HG03175 (cell line): ENCODE data around the gene TMEM200A.

Experiments used
- ATAC-seq: cut with Tn5 transposase; IDR thresholded peaks from one replicate; pipeline ENCODE4 v1.9.1; 2021; ENCODE audit warnings: mild to moderate bottlenecking, moderate library complexity; ENCODE audit not compliant: unreplicated experiment

The TMEM200A gene

DNA sequence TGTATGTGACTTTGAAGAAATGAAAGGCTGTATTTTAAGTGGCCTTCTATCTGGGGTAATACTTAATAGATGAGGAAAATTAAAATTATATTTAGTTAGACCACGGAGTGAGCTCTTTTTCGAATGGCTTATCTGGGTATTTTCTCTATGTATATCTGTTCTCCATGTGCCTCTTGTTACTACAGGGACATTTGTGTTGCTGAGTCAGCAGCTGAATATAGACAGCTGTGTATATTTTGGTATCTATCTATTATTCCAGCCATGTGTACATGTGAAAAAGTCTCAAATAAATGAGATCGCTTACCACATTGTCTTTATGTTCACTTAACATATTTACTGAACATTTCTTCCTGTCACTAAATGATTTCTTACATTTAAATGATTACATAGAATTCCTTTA lies 57.2 kb downstream of the TMEM200A start:
- ATAC-seq: no peak

DNA sequence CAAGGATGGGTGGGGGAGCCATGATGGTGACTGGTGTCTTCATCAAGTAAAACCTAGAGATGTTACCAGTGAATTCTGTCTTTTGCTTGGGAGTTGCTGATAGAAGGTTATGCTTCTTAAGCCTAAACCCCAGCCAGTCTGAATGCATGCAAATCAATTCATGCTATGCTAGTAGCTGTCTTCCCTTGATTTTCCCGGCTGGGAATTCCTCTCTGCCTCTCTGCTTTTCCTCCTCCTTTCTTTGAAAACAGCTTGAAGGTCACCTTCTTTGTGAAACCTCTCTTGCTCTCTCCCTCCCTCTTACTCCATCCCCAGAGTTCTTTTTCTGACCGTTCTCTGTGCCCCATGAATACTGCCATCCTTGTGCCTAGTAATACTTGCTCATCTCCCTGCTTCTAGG lies 58.9 kb downstream of the TMEM200A start:
- no peak for ATAC-seq

DNA sequence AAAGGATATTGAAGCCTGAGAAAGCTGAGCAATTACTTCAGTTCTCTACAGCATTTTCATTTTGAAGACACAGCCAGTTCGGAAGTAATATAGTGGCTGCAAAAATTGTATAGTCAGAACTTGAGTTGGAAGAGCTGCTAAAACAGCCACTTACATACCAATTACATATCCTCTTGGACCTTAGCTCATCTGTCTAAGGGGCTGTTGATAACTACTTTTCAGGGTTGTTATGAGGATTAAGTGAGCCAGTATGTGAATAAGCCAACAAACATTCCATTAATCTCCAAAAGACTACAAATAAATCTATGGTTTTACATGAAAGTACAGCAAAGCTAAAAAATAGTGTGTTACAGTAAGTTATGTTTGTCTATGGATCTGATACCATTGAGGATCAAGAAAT lies 59.7 kb downstream of the TMEM200A start:
- no peak for ATAC-seq

DNA sequence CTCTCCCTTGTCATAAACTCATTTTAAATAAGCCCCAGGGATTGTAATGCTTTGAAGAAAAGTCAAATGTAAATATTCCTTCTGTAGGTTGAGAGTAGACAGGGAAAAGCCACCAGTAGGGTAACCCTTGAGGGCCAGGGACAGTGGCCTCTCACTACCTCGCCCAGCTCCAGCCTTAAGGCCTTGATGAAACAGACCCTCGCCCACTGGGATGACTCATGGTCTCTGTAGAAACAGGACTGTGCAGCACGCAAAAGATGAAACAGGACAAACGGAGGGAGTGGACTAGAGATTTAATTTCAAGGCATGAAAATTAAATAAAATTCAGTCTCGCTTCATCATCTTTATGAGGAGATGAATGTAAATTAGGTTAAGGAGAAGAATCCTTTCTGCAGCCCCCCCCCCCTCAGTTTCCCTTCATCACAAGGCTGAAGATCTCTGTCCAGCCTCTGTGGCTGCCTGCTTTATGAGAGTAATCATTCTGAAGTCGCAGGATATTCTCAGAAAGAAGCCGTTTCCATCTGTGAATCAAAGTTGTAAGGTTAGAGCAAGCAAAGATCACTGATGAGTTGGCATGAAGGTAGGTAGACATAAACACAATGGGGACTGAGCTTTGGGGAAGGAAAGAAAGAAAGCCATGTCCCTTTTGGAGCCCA lies 60.4 kb downstream of the TMEM200A start:
- no peak for ATAC-seq

DNA sequence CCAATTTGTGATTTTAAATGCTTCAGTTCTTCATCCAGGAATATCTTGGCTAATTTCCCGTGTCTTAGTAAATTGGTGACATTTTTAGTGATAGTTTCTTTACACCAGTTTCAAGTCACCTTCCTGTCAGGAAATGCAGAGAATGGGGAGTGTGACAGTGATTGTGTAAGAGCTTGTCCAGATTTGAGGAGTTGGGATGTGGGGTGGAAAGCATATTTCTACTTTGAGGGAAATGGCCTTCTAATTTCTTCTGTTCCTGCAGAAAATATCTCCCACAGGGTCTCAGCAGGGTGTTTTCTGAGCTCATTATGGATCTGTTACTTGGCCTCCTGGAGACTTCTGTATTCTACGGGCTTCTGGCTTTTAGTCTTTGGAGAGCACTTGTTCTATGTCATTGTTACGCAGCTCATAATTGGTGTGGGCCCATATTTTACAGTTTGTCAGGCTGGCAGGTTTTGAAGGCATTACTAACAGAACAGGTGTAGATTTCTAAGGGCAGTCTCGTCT lies 65.6 kb downstream of the TMEM200A start:
- ATAC-seq: no peak

DNA sequence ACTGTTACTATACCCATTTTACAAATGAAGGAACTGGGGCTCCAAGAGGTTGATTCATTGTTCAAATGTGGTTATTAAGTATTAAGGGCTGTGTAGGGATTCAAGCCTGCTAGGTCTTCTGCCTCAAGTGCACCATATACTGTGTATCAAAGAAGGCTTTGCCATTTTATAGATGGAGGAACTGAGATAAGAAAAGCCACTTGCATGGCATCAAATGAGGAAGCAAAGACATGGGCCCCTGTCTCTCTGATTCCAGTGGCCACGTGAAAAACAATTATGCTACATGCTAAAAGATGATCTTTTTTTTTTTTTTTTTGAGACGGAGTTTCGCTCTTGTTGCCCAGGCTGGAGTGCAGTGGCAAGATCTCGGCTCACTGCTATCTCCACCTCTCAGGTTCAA lies 67.0 kb downstream of the TMEM200A start:
- ATAC-seq: no peak

DNA sequence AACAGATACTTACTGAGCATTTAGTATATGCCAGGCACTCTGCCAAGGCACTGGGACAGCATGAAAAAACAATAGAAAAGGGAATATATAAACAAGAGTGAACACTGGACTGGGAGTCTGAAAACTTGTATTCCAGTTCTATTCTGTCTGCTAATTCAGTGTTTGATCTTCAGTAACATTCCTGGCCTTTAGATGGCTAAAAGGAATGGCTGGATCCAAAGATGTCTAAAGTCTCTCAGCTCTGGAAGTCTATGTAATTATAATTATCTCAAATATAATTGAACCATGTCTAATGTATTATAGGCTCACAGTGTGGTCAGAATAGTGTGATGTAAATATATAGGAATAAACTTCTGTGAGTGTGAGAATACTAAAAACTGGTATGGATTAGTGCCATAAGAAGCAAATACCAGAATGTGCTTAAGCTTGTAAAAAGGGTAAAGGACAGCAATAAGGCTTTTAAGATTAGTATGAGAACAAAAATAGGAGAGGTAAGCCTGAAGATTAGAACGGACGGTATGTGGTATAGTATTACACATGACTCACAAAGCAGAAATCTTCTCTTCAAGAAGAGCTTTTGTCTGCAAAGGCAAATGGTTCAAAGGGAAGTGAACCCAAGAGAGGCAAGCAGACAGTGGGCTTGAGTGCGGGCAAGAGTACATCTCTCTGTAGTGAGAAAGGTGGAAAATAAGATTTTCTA lies 68.5 kb downstream of the TMEM200A start:
- no peak for ATAC-seq

DNA sequence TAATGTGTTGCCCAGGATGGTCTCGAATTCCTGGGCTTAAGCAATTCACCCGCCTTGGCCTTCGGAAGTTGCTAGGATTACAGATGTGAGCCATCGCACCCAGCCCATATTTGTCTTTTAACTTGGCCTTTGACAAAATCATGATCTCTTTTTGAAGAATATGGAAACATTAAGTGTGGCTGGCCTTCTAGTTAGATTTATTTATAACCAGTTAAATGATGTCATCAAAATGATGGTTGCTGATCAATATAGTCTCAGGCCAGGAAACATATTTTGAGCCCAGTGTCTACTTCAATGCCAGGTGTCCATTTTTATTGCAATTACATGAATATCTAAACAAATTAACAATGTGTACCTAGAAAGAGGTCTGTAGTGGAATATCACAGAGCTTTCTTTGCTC lies 69.4 kb downstream of the TMEM200A start:
- ATAC-seq: no peak

DNA sequence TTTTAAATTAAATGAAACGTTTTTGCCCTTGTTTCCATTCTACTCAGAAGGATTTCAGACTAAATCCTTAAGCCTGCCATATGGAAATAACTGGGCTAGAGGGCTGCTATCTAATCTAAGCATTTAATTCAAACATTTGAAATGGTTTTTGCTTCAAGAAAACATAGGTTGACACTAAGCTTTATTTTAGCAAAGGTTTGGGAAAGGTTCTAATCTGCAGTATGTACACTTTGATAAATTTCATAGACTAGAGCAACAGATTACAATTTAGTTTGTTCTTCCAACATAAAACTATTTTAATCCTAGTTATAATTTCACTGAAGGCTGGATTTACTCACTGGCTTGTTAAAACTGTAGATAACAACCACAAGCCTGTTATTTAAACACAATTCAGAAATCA lies 72.1 kb downstream of the TMEM200A start:
- no peak for ATAC-seq

DNA sequence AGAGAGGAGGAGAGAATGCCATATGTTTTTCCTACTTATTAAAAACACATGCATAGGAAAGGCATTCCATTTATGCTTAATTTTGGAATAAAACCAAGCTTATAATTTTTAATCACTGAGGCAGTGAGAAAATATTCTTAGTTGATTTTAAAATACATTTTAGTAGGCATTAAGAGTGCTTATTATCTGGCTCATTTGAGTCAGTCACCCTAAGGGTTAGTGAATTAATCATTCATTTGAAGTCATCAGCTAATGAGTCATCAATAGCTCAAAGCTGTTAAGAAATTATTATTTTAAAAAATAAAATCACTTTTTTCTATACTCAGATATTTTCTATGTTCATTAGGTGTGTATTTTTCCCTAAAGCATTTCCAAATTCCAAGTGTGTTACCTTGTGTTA lies 81.6 kb downstream of the TMEM200A start:
- ATAC-seq: no peak

DNA sequence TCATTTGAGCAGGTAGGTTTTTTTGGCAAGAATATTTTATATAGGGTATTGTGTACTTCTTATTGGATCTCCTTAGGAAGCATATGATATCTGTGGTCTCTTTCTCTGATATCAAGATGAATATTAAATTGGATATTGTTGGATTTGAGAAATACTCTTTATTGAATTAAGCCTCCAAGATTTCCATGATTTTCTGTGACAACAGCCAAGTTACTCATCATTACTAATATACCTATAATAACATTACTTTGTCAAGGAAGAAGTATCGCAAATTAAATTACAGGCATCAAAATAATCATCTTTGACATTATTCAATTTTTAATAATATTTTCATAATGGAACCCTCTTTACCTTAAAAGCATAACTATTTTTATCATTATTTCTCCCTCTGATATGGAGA lies 86.5 kb downstream of the TMEM200A start:
- ATAC-seq: no peak

DNA sequence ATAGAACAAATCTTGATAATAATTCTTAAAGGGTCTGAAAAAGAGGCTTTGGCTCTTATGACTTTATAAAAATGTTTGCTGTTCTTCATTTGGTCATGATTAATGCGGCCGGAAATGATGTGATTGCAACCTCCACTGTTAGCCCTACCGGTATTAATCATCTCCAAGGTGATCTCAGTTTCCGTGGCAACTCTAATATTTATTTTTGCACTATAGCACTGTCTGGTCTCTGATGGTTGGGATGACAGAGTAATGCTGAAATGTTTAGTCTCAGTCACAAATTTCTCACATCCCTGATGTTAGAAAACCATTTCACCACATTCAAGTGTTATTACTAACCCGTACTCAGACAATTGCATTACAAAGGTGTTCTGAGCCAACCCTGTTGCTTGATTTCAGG lies 87.4 kb downstream of the TMEM200A start:
- ATAC-seq: no peak

DNA sequence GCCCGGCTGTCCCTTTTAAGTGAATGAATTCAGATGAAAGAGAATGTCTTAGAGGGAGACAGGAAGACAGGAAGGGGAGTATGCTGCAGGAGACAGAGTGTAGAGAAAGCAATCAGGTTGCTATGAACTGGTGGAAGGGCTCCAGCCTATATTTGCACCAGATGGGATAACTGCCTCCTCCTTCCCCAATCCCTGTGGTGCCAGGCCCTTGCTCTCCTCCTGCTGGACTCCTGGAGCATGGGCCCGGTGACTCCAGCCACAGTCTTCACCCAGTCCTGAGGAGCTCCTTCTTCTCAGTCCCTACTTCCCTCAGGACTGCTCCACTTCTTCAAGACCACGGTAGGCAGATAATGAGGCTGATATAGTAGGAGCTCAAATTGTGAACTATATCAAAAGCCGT lies 91.8 kb downstream of the TMEM200A start:
- ATAC-seq: no peak

DNA sequence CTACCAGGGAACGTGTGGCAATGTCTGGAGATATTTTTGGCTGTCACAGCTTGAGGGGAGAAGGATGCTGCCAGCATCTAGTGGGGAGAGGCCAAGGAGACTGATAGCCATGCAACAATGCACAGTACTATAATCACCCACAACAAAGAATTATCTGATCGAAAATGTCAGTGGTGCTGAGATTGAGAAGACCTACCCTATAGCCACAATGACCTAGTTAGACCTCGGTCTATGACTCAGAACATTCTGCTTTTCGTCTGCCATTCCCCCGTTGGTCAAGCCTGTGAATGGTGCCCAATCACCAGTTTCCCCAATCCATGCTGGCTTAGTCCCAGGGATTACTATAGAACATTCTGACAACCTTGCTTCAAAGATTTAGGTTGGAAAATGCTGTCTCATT lies 93.5 kb downstream of the TMEM200A start:
- ATAC-seq: no peak

DNA sequence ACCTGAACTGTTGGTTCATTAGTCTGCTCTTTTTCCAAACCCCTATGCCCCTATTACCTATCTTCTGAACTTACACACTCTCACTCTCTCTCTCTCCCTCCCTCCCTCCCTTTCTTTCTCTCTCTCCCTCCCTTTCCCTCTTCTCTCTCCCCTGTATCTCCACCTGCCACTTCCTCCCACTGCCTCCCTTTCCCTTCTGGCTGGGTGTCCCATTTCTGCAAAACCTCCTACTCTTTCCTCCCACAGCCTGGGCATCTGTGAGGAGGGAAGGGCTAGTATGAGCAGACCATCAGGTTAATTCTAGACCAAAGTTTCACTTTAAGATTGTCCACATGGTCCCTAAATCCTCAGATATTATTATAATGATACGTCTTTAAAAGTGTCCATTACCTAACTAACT lies 95.1 kb downstream of the TMEM200A start:
- ATAC-seq: no peak

DNA sequence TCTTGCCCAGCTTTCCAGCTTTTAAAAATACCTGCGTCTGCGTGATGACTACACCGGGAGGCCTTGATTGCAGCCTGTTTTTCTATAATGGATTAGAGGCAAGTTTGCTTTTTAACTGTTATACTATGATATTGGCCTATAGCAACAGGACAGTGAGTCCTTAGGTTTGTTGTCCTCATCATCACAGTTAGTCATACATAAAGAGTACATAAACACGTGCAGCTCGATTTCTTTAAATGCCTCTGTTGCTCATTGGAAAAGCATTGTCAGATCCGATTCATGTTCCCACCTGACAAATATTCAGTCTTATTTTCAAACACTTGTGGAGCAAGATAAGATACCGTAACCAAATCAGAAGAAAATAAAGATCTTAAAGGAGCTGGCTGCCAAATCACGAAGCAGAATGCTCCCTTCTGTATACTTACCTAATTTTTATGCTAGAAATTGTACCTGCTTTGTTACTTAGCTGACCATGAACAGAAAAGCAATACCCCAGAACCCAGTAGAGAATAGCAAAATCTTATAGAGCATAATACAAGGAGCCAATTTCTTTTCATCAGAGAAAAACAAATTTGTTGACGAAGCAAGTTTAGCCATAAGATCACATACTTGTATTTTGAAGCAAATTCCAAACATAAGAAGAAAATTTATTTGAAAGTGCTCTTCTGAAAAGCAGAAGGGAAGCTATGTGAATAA lies 100.4 kb downstream of the TMEM200A start:
- no peak for ATAC-seq

DNA sequence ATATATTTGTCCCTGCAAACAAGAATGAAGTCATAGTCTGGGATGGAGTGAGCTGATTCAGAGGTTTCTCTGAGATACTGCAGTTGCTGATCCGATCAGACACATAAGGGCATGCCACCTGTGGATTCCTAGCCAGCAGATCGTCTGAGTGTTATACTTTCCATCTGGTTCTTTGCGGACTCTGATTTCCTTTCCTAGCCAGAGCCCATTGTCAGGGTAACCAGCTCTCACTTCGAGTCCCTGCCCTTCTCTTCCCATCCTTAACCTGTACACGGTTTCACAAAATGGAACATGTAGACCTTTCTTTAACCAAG lies 100.9 kb downstream of the TMEM200A start:
- no peak for ATAC-seq

DNA sequence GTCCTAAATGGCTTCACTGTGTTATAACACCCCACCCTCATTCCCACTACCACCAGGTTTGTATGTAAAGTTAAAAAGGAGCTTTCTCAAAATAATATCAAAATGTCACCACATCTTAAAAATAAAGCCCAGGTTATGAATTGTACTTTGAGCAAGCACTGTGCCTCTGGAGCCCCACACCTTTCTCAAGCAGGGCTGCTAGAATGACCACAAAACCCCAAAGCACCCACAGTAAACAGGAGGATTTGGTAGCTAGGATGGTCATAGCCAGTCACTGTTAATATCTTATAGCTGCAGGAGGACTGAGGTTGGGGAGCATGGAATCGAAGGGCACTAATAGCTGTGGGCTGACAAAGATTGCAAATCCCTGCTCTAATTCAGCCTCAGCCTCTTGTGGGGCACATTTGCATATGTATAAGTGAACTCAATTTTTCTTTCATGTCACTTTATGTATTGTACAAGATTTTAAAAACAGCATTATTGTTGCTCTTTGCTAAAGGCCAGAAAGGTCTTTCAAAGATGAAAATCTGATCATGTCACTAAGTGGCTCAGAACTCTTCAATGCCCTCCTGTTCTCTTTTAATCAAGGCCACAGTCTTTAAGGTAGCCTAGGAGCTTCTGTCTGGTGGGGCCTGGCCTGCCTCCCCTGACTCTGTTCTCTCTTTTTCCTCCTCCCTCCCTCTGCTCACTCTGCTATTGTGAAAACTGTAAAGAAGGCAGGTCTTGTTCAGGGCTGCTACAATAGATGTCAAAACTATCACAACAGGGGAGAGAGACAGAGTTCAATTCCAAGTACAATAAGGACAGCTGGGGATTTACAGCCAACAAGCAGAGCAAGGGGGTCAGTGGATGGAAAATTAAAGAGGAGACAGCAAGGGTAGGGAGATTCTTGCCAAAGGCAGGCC lies 101.6 kb downstream of the TMEM200A start:
- ATAC-seq: no peak

DNA sequence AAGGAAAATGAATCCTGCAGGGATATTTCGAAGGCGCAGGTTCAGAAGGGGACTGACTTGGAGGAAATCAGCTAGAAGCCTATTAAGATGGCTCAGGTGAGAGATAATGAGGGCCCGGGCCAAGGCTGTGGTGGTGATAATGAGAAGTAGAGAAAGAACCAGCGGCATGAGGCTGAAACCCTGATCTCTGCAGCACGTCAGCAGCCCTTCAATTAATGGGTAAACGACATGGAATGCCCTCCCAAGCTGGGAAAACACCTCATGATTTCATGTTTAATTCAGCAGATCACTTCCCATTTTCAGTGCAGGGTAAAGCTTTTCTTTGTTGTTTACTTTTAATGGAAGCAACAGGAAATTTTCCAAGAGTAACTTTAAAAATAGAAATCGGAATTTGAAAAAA lies 104.9 kb downstream of the TMEM200A start:
- no peak for ATAC-seq

DNA sequence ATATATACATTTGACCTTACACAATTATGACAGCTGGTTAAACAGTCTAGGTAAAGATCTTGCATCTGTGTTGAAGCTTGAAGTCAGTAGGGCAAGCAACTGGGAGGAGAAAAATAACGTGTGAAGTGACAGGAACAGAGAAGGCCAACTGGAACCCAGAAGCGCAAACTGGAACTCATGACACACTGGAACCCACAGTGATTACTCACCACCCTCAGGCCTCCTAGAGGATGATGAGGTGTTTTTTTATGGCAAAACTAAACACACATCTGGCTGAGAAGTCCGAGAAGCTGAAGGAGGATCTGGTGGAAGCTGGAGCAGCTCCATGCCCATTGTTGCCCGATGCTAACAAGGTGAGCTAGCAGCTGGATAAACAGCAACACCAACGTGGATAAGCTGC lies 108.1 kb downstream of the TMEM200A start:
- ATAC-seq: no peak

DNA sequence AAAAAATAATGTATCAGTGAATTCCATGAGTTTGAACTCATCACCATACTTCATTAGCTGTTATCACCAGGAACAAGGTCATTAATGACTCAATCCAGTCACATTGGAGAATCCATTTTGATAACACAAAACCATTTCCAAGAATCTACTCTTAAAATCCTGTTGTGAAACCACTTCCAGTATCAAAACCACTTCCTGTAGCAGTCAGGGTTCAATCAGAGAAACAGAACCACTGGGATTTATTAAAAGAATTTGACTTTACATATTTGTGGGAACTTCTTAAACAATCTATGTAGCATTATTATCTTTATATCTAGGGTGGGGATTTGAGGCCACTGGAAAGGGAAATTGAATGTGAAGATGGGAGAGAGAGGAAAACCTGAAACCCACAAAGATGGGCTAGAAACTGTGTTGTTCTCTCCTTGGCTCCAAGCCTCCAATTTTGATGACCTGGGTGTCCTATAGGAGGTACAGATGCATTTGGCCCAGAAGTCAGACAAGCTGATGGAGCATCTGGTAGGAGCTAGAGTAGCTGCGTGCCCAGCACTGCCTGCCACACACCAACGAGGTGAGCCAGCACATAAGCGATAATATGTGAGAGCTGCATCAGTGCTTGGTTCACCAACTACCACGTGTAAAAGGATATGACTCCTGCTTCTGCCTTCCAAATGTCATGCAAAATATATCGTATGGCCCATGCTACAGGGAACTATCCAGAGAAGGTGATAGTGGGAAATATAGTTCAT lies 117.0 kb downstream of the TMEM200A start:
- no peak for ATAC-seq
